ENCODE results near the gene VPS18. TPM values are rescaled to one million over a fixed set of nuclear protein-coding genes. Genes with fewer than 3 reads are reported as not detected.

The VPS18 gene
- total and polyA plus RNA-seq, 4 donors = 3.4 to 15.3 (median 10.3) TPM

DNA sequence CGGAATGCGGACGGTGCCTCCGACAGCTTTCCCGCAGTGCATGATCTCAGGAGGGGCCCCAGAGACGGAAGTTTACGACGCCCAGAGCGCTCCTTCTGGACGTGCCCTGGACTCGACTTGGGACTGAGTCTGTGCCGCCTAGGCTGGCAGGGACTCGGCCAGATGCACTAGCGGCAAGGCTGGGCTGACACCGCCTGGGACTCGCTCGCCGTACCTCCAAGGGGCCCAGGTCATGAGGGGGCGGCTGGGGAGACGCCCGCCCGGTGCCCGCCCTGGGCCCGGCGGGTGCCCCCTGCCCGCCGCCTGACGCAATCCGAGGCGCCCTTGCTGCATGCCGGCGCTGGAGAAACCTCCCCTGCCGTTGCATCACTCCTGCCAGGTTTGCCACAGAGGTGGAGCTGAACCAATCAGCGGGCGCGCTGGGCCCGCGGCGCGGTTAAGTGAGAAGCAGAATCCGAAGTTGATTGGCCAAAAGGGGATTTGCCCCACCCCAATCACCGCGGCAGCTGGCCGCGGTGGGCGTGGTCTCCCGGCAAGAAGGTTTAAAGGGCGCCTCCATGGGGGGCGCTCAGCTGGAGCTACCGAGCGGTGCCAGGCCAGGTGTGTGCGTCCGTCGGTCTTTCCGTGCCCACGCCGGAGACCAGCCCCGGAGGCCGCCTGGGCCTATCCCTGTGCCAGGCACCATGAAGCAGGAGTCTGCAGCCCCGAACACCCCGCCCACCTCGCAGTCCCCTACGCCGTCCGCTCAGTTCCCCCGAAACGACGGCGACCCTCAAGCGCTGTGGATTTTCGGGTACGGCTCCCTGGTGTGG lies 58.9 kb downstream of the VPS18 start, which contains the start of gene CHAC1:
TSS of gene CHAC1 (plus strand) at position 571 of the 812 bp plus-strand sequence. CDS start at position 684, 113 bp downstream.
- TF ChIP-seq HNF4G (IDR thresholded peaks at IDR 0.05) (no peak), SP1 (IDR thresholded peaks at IDR 0.05) (peak; percentile 79), RXRA (IDR thresholded peaks at IDR 0.05) (peak; percentile 7 to 15), NR2F2 (IDR thresholded peaks at IDR 0.05) (no peak), MAX (IDR thresholded peaks at IDR 0.05) (no peak), JUND (IDR thresholded peaks at IDR 0.05) (no peak), EGR1 (IDR thresholded peaks at IDR 0.05; ENCODE audit: low read depth in 2 of 2) (no peak), ZBTB33 (IDR thresholded peaks at IDR 0.05) (no peak), HNF4A (conservative IDR thresholded peaks at IDR 0.05) (peak in 1 of 2 donors; percentile 34), RAD21 (IDR thresholded peaks at IDR 0.05) (peak in 1 of 2 donors; percentile 10), FOXA2 (IDR thresholded peaks at IDR 0.05) (no peak), YY1 (IDR thresholded peaks at IDR 0.05) (peak; percentile 49), FOXA1 (IDR thresholded peaks at IDR 0.05) (no peak), GABPA (IDR thresholded peaks at IDR 0.05 in 1 of 2, conservative IDR thresholded peaks at IDR 0.05 in 1 of 2) (no peak), TAF1 (conservative IDR thresholded peaks at IDR 0.05) (no peak)
- TF ChIP-seq, protein P1, sequence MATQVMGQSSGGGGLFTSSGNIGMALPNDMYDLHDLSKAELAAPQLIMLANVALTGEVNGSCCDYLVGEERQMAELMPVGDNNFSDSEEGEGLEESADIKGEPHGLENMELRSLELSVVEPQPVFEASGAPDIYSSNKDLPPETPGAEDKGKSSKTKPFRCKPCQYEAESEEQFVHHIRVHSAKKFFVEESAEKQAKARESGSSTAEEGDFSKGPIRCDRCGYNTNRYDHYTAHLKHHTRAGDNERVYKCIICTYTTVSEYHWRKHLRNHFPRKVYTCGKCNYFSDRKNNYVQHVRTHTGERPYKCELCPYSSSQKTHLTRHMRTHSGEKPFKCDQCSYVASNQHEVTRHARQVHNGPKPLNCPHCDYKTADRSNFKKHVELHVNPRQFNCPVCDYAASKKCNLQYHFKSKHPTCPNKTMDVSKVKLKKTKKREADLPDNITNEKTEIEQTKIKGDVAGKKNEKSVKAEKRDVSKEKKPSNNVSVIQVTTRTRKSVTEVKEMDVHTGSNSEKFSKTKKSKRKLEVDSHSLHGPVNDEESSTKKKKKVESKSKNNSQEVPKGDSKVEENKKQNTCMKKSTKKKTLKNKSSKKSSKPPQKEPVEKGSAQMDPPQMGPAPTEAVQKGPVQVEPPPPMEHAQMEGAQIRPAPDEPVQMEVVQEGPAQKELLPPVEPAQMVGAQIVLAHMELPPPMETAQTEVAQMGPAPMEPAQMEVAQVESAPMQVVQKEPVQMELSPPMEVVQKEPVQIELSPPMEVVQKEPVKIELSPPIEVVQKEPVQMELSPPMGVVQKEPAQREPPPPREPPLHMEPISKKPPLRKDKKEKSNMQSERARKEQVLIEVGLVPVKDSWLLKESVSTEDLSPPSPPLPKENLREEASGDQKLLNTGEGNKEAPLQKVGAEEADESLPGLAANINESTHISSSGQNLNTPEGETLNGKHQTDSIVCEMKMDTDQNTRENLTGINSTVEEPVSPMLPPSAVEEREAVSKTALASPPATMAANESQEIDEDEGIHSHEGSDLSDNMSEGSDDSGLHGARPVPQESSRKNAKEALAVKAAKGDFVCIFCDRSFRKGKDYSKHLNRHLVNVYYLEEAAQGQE (IDR thresholded peaks at IDR 0.05) = no peak
- TF ChIP-seq, protein P2, sequence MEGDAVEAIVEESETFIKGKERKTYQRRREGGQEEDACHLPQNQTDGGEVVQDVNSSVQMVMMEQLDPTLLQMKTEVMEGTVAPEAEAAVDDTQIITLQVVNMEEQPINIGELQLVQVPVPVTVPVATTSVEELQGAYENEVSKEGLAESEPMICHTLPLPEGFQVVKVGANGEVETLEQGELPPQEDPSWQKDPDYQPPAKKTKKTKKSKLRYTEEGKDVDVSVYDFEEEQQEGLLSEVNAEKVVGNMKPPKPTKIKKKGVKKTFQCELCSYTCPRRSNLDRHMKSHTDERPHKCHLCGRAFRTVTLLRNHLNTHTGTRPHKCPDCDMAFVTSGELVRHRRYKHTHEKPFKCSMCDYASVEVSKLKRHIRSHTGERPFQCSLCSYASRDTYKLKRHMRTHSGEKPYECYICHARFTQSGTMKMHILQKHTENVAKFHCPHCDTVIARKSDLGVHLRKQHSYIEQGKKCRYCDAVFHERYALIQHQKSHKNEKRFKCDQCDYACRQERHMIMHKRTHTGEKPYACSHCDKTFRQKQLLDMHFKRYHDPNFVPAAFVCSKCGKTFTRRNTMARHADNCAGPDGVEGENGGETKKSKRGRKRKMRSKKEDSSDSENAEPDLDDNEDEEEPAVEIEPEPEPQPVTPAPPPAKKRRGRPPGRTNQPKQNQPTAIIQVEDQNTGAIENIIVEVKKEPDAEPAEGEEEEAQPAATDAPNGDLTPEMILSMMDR (IDR thresholded peaks at IDR 0.05; ENCODE audit: low read depth, low read length, missing input control) = no peak
- TF ChIP-seq, protein P3, sequence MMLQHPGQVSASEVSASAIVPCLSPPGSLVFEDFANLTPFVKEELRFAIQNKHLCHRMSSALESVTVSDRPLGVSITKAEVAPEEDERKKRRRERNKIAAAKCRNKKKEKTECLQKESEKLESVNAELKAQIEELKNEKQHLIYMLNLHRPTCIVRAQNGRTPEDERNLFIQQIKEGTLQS (IDR thresholded peaks at IDR 0.05) = peak; percentile 94
- peak within 1 kb of the TSS; percentile 62 to 86 (median 79) for H3K4me3 ChIP-seq (ENCODE audit: low read depth in 1 of 3, low read length in 3 of 3)
- H3K9ac ChIP-seq (ENCODE audit: low read depth in 1 of 2, low read length in 2 of 2) = peak within 1 kb of the TSS in 1 of 2 donors; percentile 83
- H3K36me3 ChIP-seq (ENCODE audit: control insufficient read depth in 4 of 4, insufficient read depth in 3 of 4, low read depth in 1 of 4, low read length in 3 of 4) = no peaks in the 10 kb centered on the region
- under 1% methylated on average over 72 of the region's 72 CpGs for WGBS
- H3K9me3 ChIP-seq (ENCODE audit: control insufficient read depth in 4 of 4, low read length in 3 of 4) = no peaks in the 10 kb centered on the region
- H3K27me3 ChIP-seq (ENCODE audit: control insufficient read depth in 4 of 4, insufficient read depth in 4 of 4, low read length in 3 of 4) = no peaks in the 10 kb centered on the region
- peak within 1 kb of the TSS; percentile 89 to 91 for H3K27ac ChIP-seq (ENCODE audit: low read depth in 1 of 2, low read length in 2 of 2)
- DNase-seq (ENCODE audit: low spot score) = peak; percentile 83
- peaks cover 8 to 38% (median 25%) of the 10 kb centered on the region in 4 donors for H3K4me1 ChIP-seq (ENCODE audit: control insufficient read depth in 4 of 4, insufficient read depth in 4 of 4, low read length in 3 of 4)

Small RNA genes lying within 50 kb of the gene (small RNA-seq; reads per million reads assigned to genes)
- gene AC025166.1 = not detected
- not detected for gene ISCA1P4

Other genes with a start within 250 kb of the VPS18 start
- 10 to 100 TPM in 1 of 2 donors, under 1 TPM in 1; 0.25 to 11.3 TPM for gene RAD51, start 199.3 kb upstream of the VPS18 start, total RNA-seq
- under 1 TPM; 0.51 to 0.87 TPM for gene RAD51, start 199.3 kb upstream of the VPS18 start, polyA plus RNA-seq
- 10 to 100 TPM; 27.5 to 32.5 TPM for gene RMDN3, start 139.2 kb upstream of the VPS18 start, total RNA-seq
- gene RMDN3, start 139.2 kb upstream of the VPS18 start, polyA plus RNA-seq = 10 to 100 TPM; 27.8 to 33.8 TPM
- 10 to 100 TPM; 50.5 to 58.7 TPM for gene GCHFR, start 130.4 kb upstream of the VPS18 start, total RNA-seq
- gene GCHFR, start 130.4 kb upstream of the VPS18 start, polyA plus RNA-seq = 100 to 1,000 TPM; 178 to 229 TPM
- gene C15orf62, start 124.5 kb upstream of the VPS18 start, total RNA-seq = under 1 TPM; 0.19 to 0.92 TPM
- gene C15orf62, start 124.5 kb upstream of the VPS18 start, polyA plus RNA-seq = under 1 TPM; 0.43 to 0.75 TPM
- 10 to 100 TPM; 10.4 to 41.2 TPM for gene ZFYVE19, start 87.4 kb upstream of the VPS18 start, total RNA-seq
- 10 to 100 TPM; 18.4 to 21.0 TPM for gene ZFYVE19, start 87.4 kb upstream of the VPS18 start, polyA plus RNA-seq
- gene DNAJC17, start 87.0 kb upstream of the VPS18 start, total RNA-seq = 10 to 100 TPM in 1 of 2 donors, 1 to 10 TPM in 1; 10.0 to 13.8 TPM
- 10 to 100 TPM; 25.9 to 32.5 TPM for gene DNAJC17, start 87.0 kb upstream of the VPS18 start, polyA plus RNA-seq
- gene PPP1R14D, start 65.7 kb upstream of the VPS18 start, total RNA-seq = not detected
- gene PPP1R14D, start 65.7 kb upstream of the VPS18 start, polyA plus RNA-seq = not detected
- 1 to 10 TPM; 1.2 to 2.6 TPM for gene SPINT1, start 50.4 kb upstream of the VPS18 start, total RNA-seq
- gene SPINT1, start 50.4 kb upstream of the VPS18 start, polyA plus RNA-seq = 1 to 10 TPM; 1.6 to 2.2 TPM
- gene RHOV, start 20.2 kb upstream of the VPS18 start, total RNA-seq = under 1 TPM in 1 of 2 donors, not detected in 1; 0.05 TPM
- not detected for gene RHOV, start 20.2 kb upstream of the VPS18 start, polyA plus RNA-seq
- 1 to 10 TPM; 3.5 to 3.8 TPM for gene DLL4, start 34.9 kb downstream of the VPS18 start, total RNA-seq
- gene DLL4, start 34.9 kb downstream of the VPS18 start, polyA plus RNA-seq = 1 to 10 TPM; 2.1 to 2.5 TPM
- gene CHAC1, start 59.0 kb downstream of the VPS18 start, total RNA-seq = 1 to 10 TPM in 1 of 2 donors, under 1 TPM in 1; 0.19 to 1.0 TPM
- 1 to 10 TPM; 1.2 to 3.5 TPM for gene CHAC1, start 59.0 kb downstream of the VPS18 start, polyA plus RNA-seq
- gene INO80, start 221.8 kb downstream of the VPS18 start, total RNA-seq = 10 to 100 TPM; 14.1 to 19.7 TPM
- gene INO80, start 221.8 kb downstream of the VPS18 start, polyA plus RNA-seq = 1 to 10 TPM; 3.2 to 4.7 TPM

Measured in liver (tissue), 10 donors.